H1 (cell line): ENCODE data around the gene KIAA0319L. TPM values are rescaled to one million over a fixed set of nuclear protein-coding genes. Genes with fewer than 3 reads are reported as not detected.

Experiments used
- BACH1 ChIP-seq: IDR thresholded peaks from 2 replicates; pipeline ENCODE4 v1.6.1; 2012; ENCODE audit warnings: low read length, improper control_type of control experiment
- CREB1 ChIP-seq: IDR thresholded peaks from 2 replicates; pipeline ENCODE4 v1.6.1; 2012; ENCODE audit warnings: inconsistent platforms
- POLR2AphosphoS5 ChIP-seq: IDR thresholded peaks from 2 replicates; pipeline ENCODE4 v1.6.1; 2011; ENCODE audit warnings: low read depth, low read length
- SIRT6 ChIP-seq: IDR thresholded peaks from one replicate; pipeline ENCODE4 v1.7.1; 2012; ENCODE audit warnings: low read length, inconsistent platforms
- SP1 ChIP-seq: IDR thresholded peaks from 2 replicates; pipeline ENCODE4 v1.6.1; 2011; ENCODE audit warnings: low read depth, low read length
- polyA plus RNA-seq, 7 experiments: library from polyadenylated mRNA; depleted of rRNA in 3 of 7; stranded (reverse) in 5 of 7; unstranded in 2 of 7; fragments of >200 nt in 5 of 7; fragments of 200-250 nt in 2 of 7; gene quantifications; 1 replicate in 5 of 7; 2 replicates in 1 of 7; 4 replicates in 1 of 7; pipeline versions ENCODE4 v1.2.1 to v1.2.3, GENCODE V29; 2011 to 2013; ENCODE audit warnings: missing spikeins in 2 of 7, mixed read lengths in 2 of 7
- total RNA-seq: library from RNA; stranded (reverse); fragmentation: NEBNext Ultra II Directional; extraction: Animal tissue kit (Norgen Biotek cat#: 25700); gene quantifications from 2 replicates; pipeline ENCODE4 v1.2.1, GENCODE V29; 2021

Gene KIAA0319L
- total and polyA plus RNA-seq, 2 of the 8 experiments (the other 6 are each of a cell fraction or from before 2014, with no cell fraction given), result 40.1 to 55.7 TPM

DNA sequence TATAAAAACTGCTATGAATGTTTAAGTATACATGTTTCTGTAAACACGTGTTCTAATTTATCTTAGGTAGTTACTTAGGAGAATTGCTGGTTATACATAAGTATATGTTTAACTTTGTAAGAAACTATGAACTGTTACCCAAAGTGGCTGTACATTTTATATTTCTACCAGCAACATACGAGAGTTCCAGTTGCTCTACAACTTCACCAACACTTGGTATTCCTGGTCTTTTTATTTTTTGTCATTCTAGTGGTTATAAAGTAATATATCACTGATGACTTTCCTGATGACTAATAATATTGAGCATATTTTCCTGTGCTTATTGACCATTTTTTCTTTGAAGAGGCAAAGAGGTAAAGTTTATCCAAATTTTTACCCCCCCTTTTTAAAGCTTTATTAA, 76.0 kb downstream of the KIAA0319L start (continued):
- no peak for TF ChIP-seq BACH1
- no peak for TF ChIP-seq POLR2AphosphoS5
- TF ChIP-seq SP1, result no peak
- TF ChIP-seq CREB1, result no peak
- TF ChIP-seq SIRT6, result no peak
